Panc1 (cell line): ENCODE measurements around the gene POM121L2. TPM values are rescaled to one million over a fixed set of nuclear protein-coding genes. Genes with fewer than 3 reads are reported as not detected.

Experiments
- ATAC-seq: fragments of 200-7000 bp; cut with Tn5 transposase; 2 replicates; pipeline ENCODE4 v1.9.1; 2020; ENCODE audit warnings: mild to moderate bottlenecking, moderate library complexity
- BruUV-seq: library from RNA; stranded (reverse); fragments of 400-500 nt; replicated peaks from 2 replicates; lab custom pipeline; 2021; lab: Mats Ljungman, UMichigan
- CTCF ChIA-PET: fragments of 300-600 bp; sonication (Branson Sonifier 250); formaldehyde crosslinking; loops from one replicate; lab custom pipeline; 2022; ENCODE audit warnings: antibody characterized with exemption; lab: Charles Lee
- POLR2A ChIA-PET: fragments of 300-600 bp; sonication (Branson Sonifier 250); formaldehyde crosslinking; loops from one replicate; lab custom pipeline; 2022; ENCODE audit warnings: antibody characterized with exemption; lab: Charles Lee
- DNase-seq: peaks from one replicate; pipeline ENCODE4 v3.0.0-alpha.2; 2010; ENCODE audit warnings: low read depth, low spot score
- H3K27ac ChIP-seq: 2 replicates; pipeline ENCODE4 v1.5.1; 2011; ENCODE audit warnings: mild to moderate bottlenecking, low read length, inconsistent platforms
- H3K27me3 ChIP-seq: fragments of 200-500 bp; sonication (Bioruptor generic); 2 replicates; pipeline ENCODE4 v1.6.0; 2014; ENCODE audit warnings: low read length, inconsistent platforms; ENCODE audit not compliant: control insufficient read depth, insufficient read depth
- H3K36me3 ChIP-seq: fragments of 200-500 bp; sonication (Bioruptor generic); 2 replicates; pipeline ENCODE4 v1.5.1; 2014; ENCODE audit warnings: inconsistent platforms, mild to moderate bottlenecking, low read length, moderate library complexity; ENCODE audit not compliant: control insufficient read depth, insufficient read depth
- H3K4me1 ChIP-seq: 2 replicates; pipeline ENCODE4 v1.5.1; 2011; ENCODE audit warnings: inconsistent platforms, mild to moderate bottlenecking, low read length, moderate library complexity; ENCODE audit not compliant: control insufficient read depth, insufficient read depth
- H3K4me3 ChIP-seq, 2 experiments: 2 replicates each; pipeline ENCODE4 v1.5.1; 2011 to 2012; ENCODE audit warnings: low read depth in 2 of 2, low read length in 2 of 2, mild to moderate bottlenecking in 2 of 2, inconsistent platforms in 1 of 2, moderate library complexity in 1 of 2
- H3K9me3 ChIP-seq: fragments of 200-500 bp; sonication (Bioruptor generic); 2 replicates; pipeline ENCODE4 v1.5.1; 2014; ENCODE audit warnings: low read depth, mild to moderate bottlenecking, inconsistent platforms, low read length, moderate library complexity; ENCODE audit not compliant: control insufficient read depth, insufficient read depth
- CTCF ChIP-seq: fragments of 450-650 bp; IDR thresholded peaks from 2 replicates; pipeline ENCODE4 v1.5.1; 2017; ENCODE audit warnings: mild to moderate bottlenecking
- POLR2AphosphoS5 ChIP-seq: IDR thresholded peaks from 2 replicates; pipeline ENCODE4 v1.6.1; 2012; ENCODE audit warnings: mild to moderate bottlenecking, low read depth, low read length, moderate library complexity
- REST ChIP-seq, 2 experiments: IDR thresholded peaks; 2 replicates each; pipeline ENCODE4 v1.6.1; 2011 to 2012; ENCODE audit warnings: low read depth in 2 of 2, control low read depth in 1 of 2, low read length in 1 of 2, mild to moderate bottlenecking in 1 of 2, moderate library complexity in 1 of 2; ENCODE audit not compliant: insufficient read depth in 1 of 2
- SIN3A ChIP-seq: IDR thresholded peaks from 2 replicates; pipeline ENCODE4 v1.6.1; 2012; ENCODE audit warnings: low read depth, mild to moderate bottlenecking, low read length, moderate library complexity, borderline replicate concordance; ENCODE audit not compliant: insufficient read depth
- TCF7L2 ChIP-seq: IDR thresholded peaks from 2 replicates; pipeline ENCODE4 v1.6.1; 2011; ENCODE audit warnings: mild to moderate bottlenecking, low read depth, low read length, inconsistent platforms
- in situ Hi-C: cut with HindIII; loops from 2 replicates; pipeline ENCODE4 v1.10.0; 2016; ENCODE audit warnings: low sequenced_read_pairs, low pct_unique_long_range_greater_than_20kb
- intact Hi-C: fragments of 100-400 bp; cut with micrococcal nuclease; formaldehyde crosslinking; loops from one replicate; pipeline ENCODE4 v1.10.0; 2022; ENCODE audit not compliant: unreplicated experiment
- total RNA-seq: library from RNA; stranded (reverse); gene quantifications from one replicate; pipeline ENCODE4 v1.2.1, GENCODE V29; 2021; ENCODE audit not compliant: unreplicated experiment

The POM121L2 gene
- total RNA-seq, 1 experiment from 2014 or later: not detected

DNA sequence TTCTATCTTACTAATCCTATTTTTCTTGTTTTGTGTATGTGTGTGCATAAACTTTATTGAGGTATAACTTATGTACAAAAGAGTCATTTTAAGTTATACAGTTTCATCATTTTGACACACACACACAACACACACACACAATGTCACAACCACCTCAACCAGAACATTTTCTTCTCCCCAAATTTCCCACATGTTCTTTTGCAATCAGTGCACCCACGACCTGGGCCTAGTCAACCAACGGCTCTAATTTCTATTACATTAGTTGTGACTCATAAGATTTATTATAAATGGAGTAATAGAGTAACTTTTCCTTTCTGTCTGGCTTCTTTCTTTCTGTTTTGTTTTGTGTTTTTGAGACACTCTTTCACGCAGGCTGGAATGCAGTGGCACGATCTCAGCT lies 9.8 kb upstream of the POM121L2 start:
- no peak for DNase-seq
- TF ChIP-seq TCF7L2 (no peak), CTCF (no peak), POLR2AphosphoS5 (no peak), REST (IDR thresholded peaks at IDR 0.05; ENCODE audit: insufficient read depth in 1 of 2, low read depth in 2 of 2, low read length in 1 of 2) (no peak), SIN3A (no peak)
- no peaks in the 10 kb centered on the region for H3K4me1 ChIP-seq
- intact Hi-C loops (no loop called here), in situ Hi-C loops (no loop called here)
- ChIA-PET POLR2A (interaction anchor here (0.7 kb wide), 1 partner anchor 18 kb away, joined by 4 read pairs; no protein-coding TSS in a partner anchor), CTCF (no interaction called here)
- no peaks in the 10 kb centered on the region for H3K36me3 ChIP-seq
- no peaks in the 10 kb centered on the region; the same call in 1 of the 2 replicates for H3K27me3 ChIP-seq
- H3K4me3 ChIP-seq: no peak overlapping the region
- ATAC-seq: no peak
- no peaks in the 10 kb centered on the region for H3K9me3 ChIP-seq
- BruUV-seq: no TSS peak
- no peak overlapping the region for H3K27ac ChIP-seq

- ATAC-seq (no peak), DNase-seq (no peak)
- no peak for TF ChIP-seq TCF7L2
- no peaks in the 10 kb centered on the region for H3K4me1 ChIP-seq
- CTCF ChIA-PET: no interaction called here
- H3K4me3 ChIP-seq: no peak overlapping the region
- H3K36me3 ChIP-seq: no peaks in the 10 kb centered on the region
- POLR2A ChIA-PET: no interaction called here
- no TSS peak for BruUV-seq
- no peaks in the 10 kb centered on the region; the same call in 1 of the 2 replicates for H3K27me3 ChIP-seq
- H3K27ac ChIP-seq: no peak overlapping the region
- in situ Hi-C loops: no loop called here
- intact Hi-C loops: no loop called here
- H3K9me3 ChIP-seq: no peaks in the 10 kb centered on the region
Observed at GRCh38 chr6:27321370-27321769, 9.3 kb upstream of the POM121L2 start.

DNA sequence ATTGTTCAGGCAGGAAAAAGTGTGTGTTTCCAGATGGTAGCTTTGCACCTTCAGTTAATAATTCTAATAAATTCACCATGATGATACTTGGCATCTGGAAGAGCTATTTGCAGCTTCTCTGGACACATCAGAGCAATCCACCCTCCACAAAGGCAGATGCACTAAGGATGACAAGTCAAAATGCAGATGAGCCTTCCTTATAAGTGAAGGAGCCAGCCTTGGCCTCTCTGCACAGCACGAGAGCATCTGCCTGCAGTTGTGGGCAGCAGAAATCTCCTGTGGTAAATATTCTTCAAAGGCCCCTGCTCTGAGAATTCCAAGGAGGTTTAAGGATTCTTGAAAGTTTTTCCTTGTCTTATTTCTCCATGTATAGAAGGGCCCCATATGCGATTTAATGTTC lies 6.9 kb upstream of the POM121L2 start:
- Histone ChIP-seq H3K4me1 (no peaks in the 10 kb centered on the region), H3K27me3 (no peaks in the 10 kb centered on the region), H3K36me3 (no peaks in the 10 kb centered on the region), H3K9me3 (no peaks in the 10 kb centered on the region; the same call in 1 of the 2 replicates), H3K27ac (no peak overlapping the region), H3K4me3 (no peak overlapping the region)
- DNase-seq (no peak), ATAC-seq (no peak)
- ChIA-PET CTCF (no interaction called here), POLR2A (no interaction called here)
- TF ChIP-seq CTCF: no peak
- TF ChIP-seq SIN3A: no peak
- TF ChIP-seq TCF7L2: no peak
- no peak for TF ChIP-seq POLR2AphosphoS5
- no peak for TF ChIP-seq REST (IDR thresholded peaks at IDR 0.05; ENCODE audit: insufficient read depth in 1 of 2, low read depth in 2 of 2, low read length in 1 of 2)
- intact Hi-C loops: no loop called here
- in situ Hi-C loops: no loop called here
- no TSS peak for BruUV-seq
